ENCODE data around the gene JAKMIP2. TPM values are rescaled to one million over a fixed set of nuclear protein-coding genes. Genes with fewer than 3 reads are reported as not detected.

JAKMIP2 gene
- total and polyA plus RNA-seq, 2 experiments from 2014 or later = 1.4 to 4.3 TPM

- Histone ChIP-seq H3K36me3 (replicated peaks; ENCODE audit: insufficient read depth, low read depth) (no peaks in the 10 kb centered on the region), H3K4me3 (no peak overlapping the region), H4K20me1 (ENCODE audit: insufficient read depth, poor library complexity, severe bottlenecking) (no peaks in the 10 kb centered on the region), H2AFZ (no peak overlapping the region), H3K27ac (no peak overlapping the region), H3K4me2 (no peak overlapping the region), H3K79me2 (no peaks in the 10 kb centered on the region), H3K27me3 (no peaks in the 10 kb centered on the region), H3K4me1 (ENCODE audit: insufficient read depth) (no peaks in the 10 kb centered on the region), H3K9me3 (ENCODE audit: low read depth) (no peaks in the 10 kb centered on the region), H3K9me2 (replicated peaks; ENCODE audit: insufficient read depth) (no peaks in the 10 kb centered on the region)
- WGBS (ENCODE audit: low lambda C conversion rate, missing lambda C conversion rate) = 72% methylated on average over 4 of the region's 4 CpGs
- TF ChIP-seq CTCF (IDR thresholded peaks at IDR 0.05; ENCODE audit: poor library complexity) = no peak
- TF ChIP-seq EZH2 (IDR thresholded peaks at IDR 0.05; ENCODE audit: borderline replicate concordance) = no peak
- no peak for TF ChIP-seq EZH2phosphoT487 (IDR thresholded peaks at IDR 0.05; ENCODE audit: low read depth, severe bottlenecking, unreplicated experiment)
- DNase-seq (ENCODE audit: low spot score) = no peak
Measured at GRCh38 chr5:147750065-147750464, 32.5 kb downstream of the JAKMIP2 start.

- Histone ChIP-seq H4K20me1 (ENCODE audit: insufficient read depth, poor library complexity, severe bottlenecking) (no peaks in the 10 kb centered on the region), H3K27me3 (no peaks in the 10 kb centered on the region), H3K27ac (no peak overlapping the region), H3K4me3 (no peak overlapping the region), H3K79me2 (no peaks in the 10 kb centered on the region), H2AFZ (no peak overlapping the region), H3K9me2 (replicated peaks; ENCODE audit: insufficient read depth) (no peaks in the 10 kb centered on the region), H3K4me1 (ENCODE audit: insufficient read depth) (no peaks in the 10 kb centered on the region), H3K4me2 (no peak overlapping the region), H3K36me3 (replicated peaks; ENCODE audit: insufficient read depth, low read depth) (no peaks in the 10 kb centered on the region), H3K9me3 (ENCODE audit: low read depth) (no peaks in the 10 kb centered on the region)
- 72% methylated on average over 2 of the region's 2 CpGs for WGBS (ENCODE audit: low lambda C conversion rate, missing lambda C conversion rate)
- no peak for DNase-seq (ENCODE audit: low spot score)
- no peak for TF ChIP-seq EZH2phosphoT487 (IDR thresholded peaks at IDR 0.05; ENCODE audit: low read depth, severe bottlenecking, unreplicated experiment)
- TF ChIP-seq CTCF (IDR thresholded peaks at IDR 0.05; ENCODE audit: poor library complexity) = no peak
- TF ChIP-seq EZH2 (IDR thresholded peaks at IDR 0.05; ENCODE audit: borderline replicate concordance) = no peak
Measured at GRCh38 chr5:147748590-147748989, 33.9 kb downstream of the JAKMIP2 start.

GRCh38 chr5:147746986-147747385 is 35.5 kb downstream of the JAKMIP2 start:
- H3K79me2 ChIP-seq = no peaks in the 10 kb centered on the region
- no peak for DNase-seq (ENCODE audit: low spot score)
- TF ChIP-seq EZH2phosphoT487 (IDR thresholded peaks at IDR 0.05; ENCODE audit: low read depth, severe bottlenecking, unreplicated experiment) (no peak), CTCF (IDR thresholded peaks at IDR 0.05; ENCODE audit: poor library complexity) (no peak), EZH2 (IDR thresholded peaks at IDR 0.05; ENCODE audit: borderline replicate concordance) (no peak)
- no peaks in the 10 kb centered on the region for H3K4me1 ChIP-seq (ENCODE audit: insufficient read depth)
- H4K20me1 ChIP-seq (ENCODE audit: insufficient read depth, poor library complexity, severe bottlenecking) = no peaks in the 10 kb centered on the region
- H3K9me3 ChIP-seq (ENCODE audit: low read depth) = no peaks in the 10 kb centered on the region
- no peak overlapping the region for H3K4me2 ChIP-seq
- H3K27me3 ChIP-seq = no peaks in the 10 kb centered on the region
- 83% methylated on average over 3 of the region's 3 CpGs for WGBS (ENCODE audit: low lambda C conversion rate, missing lambda C conversion rate)
- no peaks in the 10 kb centered on the region for H3K36me3 ChIP-seq (replicated peaks; ENCODE audit: insufficient read depth, low read depth)
- no peak overlapping the region for H2AFZ ChIP-seq
- H3K4me3 ChIP-seq = no peak overlapping the region
- H3K27ac ChIP-seq = no peak overlapping the region
- H3K9me2 ChIP-seq (replicated peaks; ENCODE audit: insufficient read depth) = no peaks in the 10 kb centered on the region

Measured in hepatocyte (in vitro differentiated cells).